K562 (cell line): Measurements from ENCODE around the gene OSBPL1A. TPM values are rescaled to one million over a fixed set of nuclear protein-coding genes. Genes with fewer than 3 reads are reported as not detected.

Experiments used
- LCOR ChIP-seq: sonication (generic); formaldehyde crosslinking; IDR thresholded peaks from 2 replicates; pipeline ENCODE4 v1.8.0; 2022; ENCODE audit warnings: mild to moderate bottlenecking, missing genetic modification reagents
- MAFF ChIP-seq: IDR thresholded peaks from 2 replicates; pipeline ENCODE4 v1.6.1; 2012; ENCODE audit warnings: low read length, improper control_type of control experiment
- NCOA6 ChIP-seq: fragments of 450-650 bp; IDR thresholded peaks from 2 replicates; pipeline ENCODE4 v1.6.1; 2017; ENCODE audit warnings: mild to moderate bottlenecking
- NEUROD1 ChIP-seq: fragments of 150-350 bp; IDR thresholded peaks from 2 replicates; pipeline ENCODE4 v1.6.1; 2014; ENCODE audit warnings: borderline replicate concordance, low read length, low read depth; ENCODE audit not compliant: partially characterized antibody
- TCF7 ChIP-seq: sonication (generic); IDR thresholded peaks from 2 replicates; pipeline ENCODE4 v1.6.1; 2016; ENCODE audit warnings: antibody characterized with exemption, borderline replicate concordance
- USF2 ChIP-seq: sonication (generic); formaldehyde crosslinking; IDR thresholded peaks from 2 replicates; pipeline ENCODE4 v1.5.0; 2020; ENCODE audit warnings: missing genetic modification reagents
- ZNF140 ChIP-seq: fragments of 250-450 bp; sonication (Bioruptor Pico); IDR thresholded peaks from 2 replicates; pipeline ENCODE4 v1.8.0; 2021; ENCODE audit warnings: moderate library complexity, mild to moderate bottlenecking, inconsistent platforms
- ZNF280B ChIP-seq: fragments of 250-450 bp; sonication (Bioruptor Pico); IDR thresholded peaks from 2 replicates; pipeline ENCODE4 v1.5.1; 2021; ENCODE audit warnings: mild to moderate bottlenecking
- polyA plus RNA-seq, 8 experiments: library from polyadenylated mRNA; depleted of rRNA in 4 of 8; stranded (reverse) in 5 of 8; unstranded in 3 of 8; fragments of >200 nt; fragmentation: Nextera tagmentation in 2 of 8; fragmentation: Illumina TruSeq in 1 of 8; extraction: Ambion mirVana in 2 of 8; extraction: Trizol in 1 of 8; gene quantifications; 2 replicates each; pipeline versions ENCODE4 v1.2.1 to v1.2.3, GENCODE V29; 2011 to 2014; ENCODE audit warnings: inconsistent platforms in 1 of 8, missing spikeins in 1 of 8
- total RNA-seq, 7 experiments: library from RNA; depleted of rRNA in 6 of 7; stranded (reverse); fragments of >200 nt in 6 of 7; fragmentation: Illumina TruSeq in 2 of 7; extraction: Trizol in 2 of 7; gene quantifications; 2 replicates each; pipeline versions ENCODE4 v1.2.1 to v1.2.3, GENCODE V29; 2011 to 2021; ENCODE audit warnings: low replicate concordance in 1 of 7
- TF ChIP-seq, protein P1 (sequence below), 2 experiments: fragments of 450-650 bp; IDR thresholded peaks; 2 replicates each; pipeline ENCODE4 v1.6.1; 2018; ENCODE audit warnings: mild to moderate bottlenecking in 2 of 2, low read depth in 1 of 2; ENCODE audit not compliant: partially characterized antibody in 2 of 2

The OSBPL1A gene
- total and polyA plus RNA-seq, 9 of the 15 experiments (the other 6 are each of a cell fraction or from before 2014, with no cell fraction given): 0.40 to 0.49 TPM; not detected in 7

DNA sequence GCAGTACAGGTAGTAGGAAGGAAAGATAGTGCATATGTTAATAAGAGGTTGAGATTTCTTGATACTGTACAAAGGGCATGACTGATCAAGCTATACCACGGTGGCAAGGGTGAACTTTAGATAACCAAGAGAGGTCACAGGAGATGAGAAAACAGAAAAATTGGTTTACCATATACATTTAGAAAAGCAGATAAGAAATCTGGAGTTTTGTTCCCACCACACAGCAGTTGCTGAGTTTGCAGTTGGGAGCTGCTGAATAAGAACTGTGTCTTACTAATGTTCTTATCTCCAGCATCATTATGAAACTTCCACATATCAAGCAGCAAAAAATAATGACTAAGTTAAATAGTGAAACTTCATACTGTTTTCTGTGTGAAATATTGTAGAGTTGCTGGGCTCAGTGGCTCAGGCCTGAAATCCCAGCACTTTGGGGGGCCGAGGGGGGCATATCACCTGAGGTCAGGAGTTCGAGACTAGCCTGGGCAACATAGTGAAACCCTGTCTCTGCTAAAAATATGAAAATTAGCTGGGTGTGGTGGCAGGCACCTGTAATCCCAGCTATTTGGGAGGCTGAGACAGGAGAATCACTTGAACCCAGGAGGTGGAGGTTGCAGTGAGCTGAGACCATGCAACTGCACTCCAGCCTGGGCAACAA, 16.9 kb upstream of the OSBPL1A start (continued):
- TF ChIP-seq, protein P1, sequence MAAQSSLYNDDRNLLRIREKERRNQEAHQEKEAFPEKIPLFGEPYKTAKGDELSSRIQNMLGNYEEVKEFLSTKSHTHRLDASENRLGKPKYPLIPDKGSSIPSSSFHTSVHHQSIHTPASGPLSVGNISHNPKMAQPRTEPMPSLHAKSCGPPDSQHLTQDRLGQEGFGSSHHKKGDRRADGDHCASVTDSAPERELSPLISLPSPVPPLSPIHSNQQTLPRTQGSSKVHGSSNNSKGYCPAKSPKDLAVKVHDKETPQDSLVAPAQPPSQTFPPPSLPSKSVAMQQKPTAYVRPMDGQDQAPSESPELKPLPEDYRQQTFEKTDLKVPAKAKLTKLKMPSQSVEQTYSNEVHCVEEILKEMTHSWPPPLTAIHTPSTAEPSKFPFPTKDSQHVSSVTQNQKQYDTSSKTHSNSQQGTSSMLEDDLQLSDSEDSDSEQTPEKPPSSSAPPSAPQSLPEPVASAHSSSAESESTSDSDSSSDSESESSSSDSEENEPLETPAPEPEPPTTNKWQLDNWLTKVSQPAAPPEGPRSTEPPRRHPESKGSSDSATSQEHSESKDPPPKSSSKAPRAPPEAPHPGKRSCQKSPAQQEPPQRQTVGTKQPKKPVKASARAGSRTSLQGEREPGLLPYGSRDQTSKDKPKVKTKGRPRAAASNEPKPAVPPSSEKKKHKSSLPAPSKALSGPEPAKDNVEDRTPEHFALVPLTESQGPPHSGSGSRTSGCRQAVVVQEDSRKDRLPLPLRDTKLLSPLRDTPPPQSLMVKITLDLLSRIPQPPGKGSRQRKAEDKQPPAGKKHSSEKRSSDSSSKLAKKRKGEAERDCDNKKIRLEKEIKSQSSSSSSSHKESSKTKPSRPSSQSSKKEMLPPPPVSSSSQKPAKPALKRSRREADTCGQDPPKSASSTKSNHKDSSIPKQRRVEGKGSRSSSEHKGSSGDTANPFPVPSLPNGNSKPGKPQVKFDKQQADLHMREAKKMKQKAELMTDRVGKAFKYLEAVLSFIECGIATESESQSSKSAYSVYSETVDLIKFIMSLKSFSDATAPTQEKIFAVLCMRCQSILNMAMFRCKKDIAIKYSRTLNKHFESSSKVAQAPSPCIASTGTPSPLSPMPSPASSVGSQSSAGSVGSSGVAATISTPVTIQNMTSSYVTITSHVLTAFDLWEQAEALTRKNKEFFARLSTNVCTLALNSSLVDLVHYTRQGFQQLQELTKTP (IDR thresholded peaks at IDR 0.05; ENCODE audit: low read depth in 1 of 2, partially characterized antibody in 2 of 2): no peak
- TF ChIP-seq NEUROD1 (no peak), USF2 (no peak), LCOR (CRISPR knock-in tag) (no peak), ZNF140 (CRISPR knock-in tag) (no peak), NCOA6 (no peak), ZNF280B (CRISPR knock-in tag) (no peak), TCF7 (no peak), MAFF (no peak)
